NCI-H82 treated with DMSO at 0.1 percent for 48 hours (cell line): Measurements from ENCODE around the gene UPF3A.

Source experiments
- DNase-seq: peaks from one replicate; lab custom pipeline; 2025; ENCODE audit not compliant: unreplicated experiment; lab: John Stamatoyannopoulos, UW

The UPF3A gene

GRCh38 chr13:114303700-114304327 lies 22.4 kb downstream of the UPF3A start:
- no peak for DNase-seq

GRCh38 chr13:114304346-114305034 lies 23.1 kb downstream of the UPF3A start:
- DNase-seq: no peak

GRCh38 chr13:114309086-114309485 lies 27.7 kb downstream of the UPF3A start:
- no peak for DNase-seq

- no peak for DNase-seq
Measured at GRCh38 chr13:114309806-114310410, 28.5 kb downstream of the UPF3A start.

- no peak for DNase-seq
Measured at GRCh38 chr13:114310956-114311355, 29.6 kb downstream of the UPF3A start.

GRCh38 chr13:114311387-114311786 lies 30.0 kb downstream of the UPF3A start:
- DNase-seq: no peak

- no peak for DNase-seq
Measured at GRCh38 chr13:114311908-114312307, 30.5 kb downstream of the UPF3A start.

- DNase-seq: no peak
Measured at GRCh38 chr13:114313061-114313860, 31.9 kb downstream of the UPF3A start.

- DNase-seq: peak; percentile 88
Measured at GRCh38 chr13:114314074-114314912, 32.9 kb downstream of the UPF3A start, which contains the start of gene CHAMP1. TSS of gene CHAMP1 (plus strand) at chr13:114314503. CDS start at chr13:114323843, 9,340 bp downstream.

GRCh38 chr13:114315074-114315785 lies 33.8 kb downstream of the UPF3A start:
- DNase-seq: no peak

GRCh38 chr13:114318624-114319023 lies 37.2 kb downstream of the UPF3A start:
- DNase-seq: no peak

- DNase-seq: no peak
Measured at GRCh38 chr13:114319441-114319913, 38.1 kb downstream of the UPF3A start.

GRCh38 chr13:114320065-114320464 lies 38.7 kb downstream of the UPF3A start:
- DNase-seq: no peak

- DNase-seq: no peak
Measured at GRCh38 chr13:114321256-114321655, 39.9 kb downstream of the UPF3A start.

GRCh38 chr13:114323349-114323748 lies 41.9 kb downstream of the UPF3A start:
- DNase-seq: no peak

GRCh38 chr13:114324334-114324733 lies 42.9 kb downstream of the UPF3A start:
- DNase-seq: no peak

GRCh38 chr13:114325729-114326128 lies 44.3 kb downstream of the UPF3A start:
- no peak for DNase-seq

GRCh38 chr13:114328034-114328433 lies 46.6 kb downstream of the UPF3A start:
- peak; percentile 55 for DNase-seq

GRCh38 chr13:114328595-114328994 lies 47.2 kb downstream of the UPF3A start:
- no peak for DNase-seq

- no peak for DNase-seq
Measured at GRCh38 chr13:114330086-114330485, 48.7 kb downstream of the UPF3A start.
